HCT116 (cell line): ENCODE data around the gene DR1. TPM values are rescaled to one million over a fixed set of nuclear protein-coding genes. Genes with fewer than 3 reads are reported as not detected.

Source experiments
- ATAC-seq: fragments of 200-7000 bp; cut with Tn5 transposase; 2 replicates; pipeline ENCODE4 v1.9.1; 2020; ENCODE audit warnings: mild to moderate bottlenecking, moderate library complexity
- BruUV-seq: library from RNA; stranded (reverse); fragments of 400-500 nt; replicated peaks from 2 replicates; lab custom pipeline; 2021; lab: Mats Ljungman, UMichigan
- CTCF ChIA-PET: fragments of 300-600 bp; sonication (Branson Sonifier 250); formaldehyde crosslinking; loops from one replicate; lab custom pipeline; 2021; ENCODE audit warnings: antibody characterized with exemption; lab: Charles Lee
- POLR2A ChIA-PET: fragments of 300-600, 350-600 bp; sonication (Branson Sonifier 250); formaldehyde crosslinking; loops from one replicate; lab custom pipeline; 2021; ENCODE audit warnings: antibody characterized with exemption; lab: Charles Lee
- RAD21 ChIA-PET, 2 experiments: fragments of 300-600 bp; sonication (Branson Sonifier 250); formaldehyde crosslinking; loops; one replicate each; lab custom pipeline; 2023; ENCODE audit warnings: low total read pairs in 2 of 2; ENCODE audit not compliant: uncharacterized antibody in 2 of 2, unreplicated experiment in 2 of 2, low non-redundant PET in 1 of 2; lab: Charles Lee
- DNase-seq: peaks from one replicate; pipeline ENCODE4 v3.0.0-alpha.2; 2010; ENCODE audit warnings: low read depth, low spot score
- H2AFZ ChIP-seq: fragments of 200-600 bp; shearing (Covaris generic), sonication (generic); 2 replicates; pipeline ENCODE4 v1.6.1; 2017; ENCODE audit warnings: low read depth, mixed run types, mixed read lengths, antibody characterized with exemption, low read length; ENCODE audit not compliant: poor library complexity, severe bottlenecking
- H3K27ac ChIP-seq: 2 replicates; pipeline ENCODE4 v1.5.1; 2012; ENCODE audit warnings: low read depth, low read length
- H3K27me3 ChIP-seq: fragments of 200-600 bp; sonication (generic); 2 replicates; pipeline ENCODE4 v1.6.1; 2016; ENCODE audit warnings: mixed run types, low read length, mixed read lengths; ENCODE audit not compliant: insufficient read depth
- H3K36me3 ChIP-seq, 2 experiments: fragments of 200-500 bp in 1 of 2; fragments of 200-600 bp in 1 of 2; sonication (Bioruptor generic) in 1 of 2; sonication (generic) in 1 of 2; 2 replicates each; pipeline versions ENCODE4 v1.5.1 to v1.6.1; 2014 to 2016; ENCODE audit warnings: low read length in 2 of 2, inconsistent platforms in 1 of 2, mixed read lengths in 1 of 2, mixed run types in 1 of 2; ENCODE audit not compliant: insufficient read depth in 2 of 2, control insufficient read depth in 1 of 2
- H3K4me1 ChIP-seq, 2 experiments: fragments of 200-600 bp in 1 of 2; sonication (generic) in 1 of 2; 2 replicates each; pipeline versions ENCODE4 v1.5.1 to v1.6.1; 2012 to 2017; ENCODE audit warnings: low read length in 2 of 2, inconsistent platforms in 1 of 2, mild to moderate bottlenecking in 1 of 2, mixed read lengths in 1 of 2, mixed run types in 1 of 2, moderate library complexity in 1 of 2; ENCODE audit not compliant: insufficient read depth in 2 of 2, control insufficient read depth in 1 of 2
- H3K4me2 ChIP-seq: fragments of 200-600 bp; sonication (generic); 2 replicates; pipeline ENCODE4 v1.6.1; 2017; ENCODE audit warnings: mixed run types, low read length, mixed read lengths
- H3K4me3 ChIP-seq, 2 experiments: fragments of 200-600 bp in 1 of 2; sonication (generic) in 1 of 2; replicated peaks in 1 of 2; 2 replicates each; pipeline ENCODE4 v1.5.1; 2011 to 2016; ENCODE audit warnings: low read length in 2 of 2, control low read depth in 1 of 2, low read depth in 1 of 2, mild to moderate bottlenecking in 1 of 2, mixed read lengths in 1 of 2, mixed run types in 1 of 2
- H3K79me2 ChIP-seq: fragments of 200-600 bp; sonication (generic); 2 replicates; pipeline ENCODE4 v1.6.1; 2017; ENCODE audit warnings: mild to moderate bottlenecking, mixed run types, low read length, moderate library complexity, mixed read lengths; ENCODE audit not compliant: insufficient read depth
- H3K9ac ChIP-seq: fragments of 200-600 bp; sonication (generic); 2 replicates; pipeline ENCODE4 v1.6.1; 2016; ENCODE audit warnings: low read length, mixed read lengths
- H3K9me2 ChIP-seq: fragments of 200-600 bp; sonication (generic), shearing (Covaris generic); 2 replicates; pipeline ENCODE4 v1.6.1; 2017; ENCODE audit warnings: mixed run types, mild to moderate bottlenecking, moderate library complexity; ENCODE audit not compliant: insufficient read depth
- H3K9me3 ChIP-seq, 2 experiments: fragments of 200-500 bp in 1 of 2; fragments of 200-600 bp in 1 of 2; sonication (Bioruptor generic) in 1 of 2; sonication (generic) in 1 of 2; 2 replicates each; pipeline ENCODE4 v1.6.1; 2014 to 2017; ENCODE audit warnings: low read length in 2 of 2, mixed read lengths in 2 of 2, inconsistent platforms in 1 of 2, low read depth in 1 of 2, mild to moderate bottlenecking in 1 of 2, mixed run types in 1 of 2, moderate library complexity in 1 of 2; ENCODE audit not compliant: control insufficient read depth in 1 of 2, insufficient read depth in 1 of 2
- H4K20me1 ChIP-seq: fragments of 200-600 bp; sonication (generic), shearing (Covaris generic); 2 replicates; pipeline ENCODE4 v1.6.1; 2017; ENCODE audit warnings: mixed run types, mild to moderate bottlenecking, moderate library complexity; ENCODE audit not compliant: insufficient read depth
- CBX3 ChIP-seq: IDR thresholded peaks from 2 replicates; pipeline ENCODE4 v1.6.1; 2012; ENCODE audit warnings: low read depth
- CTCF ChIP-seq, 3 experiments: fragments of 200-600 bp in 1 of 3; sonication (generic) in 1 of 3; IDR thresholded peaks in 2 of 3; conservative IDR thresholded peaks in 1 of 3; 2 replicates each; pipeline ENCODE4 v1.5.1; 2012 to 2017; ENCODE audit warnings: low read depth in 2 of 3, low read length in 2 of 3, antibody characterized with exemption in 1 of 3, borderline replicate concordance in 1 of 3, control low read depth in 1 of 3, mild to moderate bottlenecking in 1 of 3, mixed read lengths in 1 of 3, mixed run types in 1 of 3, moderate library complexity in 1 of 3; ENCODE audit not compliant: insufficient read depth in 1 of 3
- EZH2phosphoT487 ChIP-seq: fragments of 200-600 bp; IDR thresholded peaks from 2 replicates; pipeline ENCODE4 v1.6.1; 2018; ENCODE audit warnings: antibody characterized with exemption, borderline replicate concordance
- FOSL1 ChIP-seq: IDR thresholded peaks from 2 replicates; pipeline ENCODE4 v1.6.1; 2012; ENCODE audit warnings: low read depth
- JUND ChIP-seq: IDR thresholded peaks from 2 replicates; pipeline ENCODE4 v1.6.1; 2012
- RAD21 ChIP-seq: IDR thresholded peaks from 2 replicates; pipeline ENCODE4 v1.6.1; 2012; ENCODE audit warnings: low read depth, mild to moderate bottlenecking
- intact Hi-C: fragments of 100-400 bp; cut with micrococcal nuclease; formaldehyde crosslinking; loops from 2 replicates; pipeline ENCODE4 v1.10.0; 2022
- total RNA-seq: library from RNA; stranded (reverse); gene quantifications from one replicate; pipeline ENCODE4 v1.2.1, GENCODE V29; 2021; ENCODE audit not compliant: unreplicated experiment

Gene DR1
- total RNA-seq, 1 experiment from 2014 or later: 73.8 TPM

DNA sequence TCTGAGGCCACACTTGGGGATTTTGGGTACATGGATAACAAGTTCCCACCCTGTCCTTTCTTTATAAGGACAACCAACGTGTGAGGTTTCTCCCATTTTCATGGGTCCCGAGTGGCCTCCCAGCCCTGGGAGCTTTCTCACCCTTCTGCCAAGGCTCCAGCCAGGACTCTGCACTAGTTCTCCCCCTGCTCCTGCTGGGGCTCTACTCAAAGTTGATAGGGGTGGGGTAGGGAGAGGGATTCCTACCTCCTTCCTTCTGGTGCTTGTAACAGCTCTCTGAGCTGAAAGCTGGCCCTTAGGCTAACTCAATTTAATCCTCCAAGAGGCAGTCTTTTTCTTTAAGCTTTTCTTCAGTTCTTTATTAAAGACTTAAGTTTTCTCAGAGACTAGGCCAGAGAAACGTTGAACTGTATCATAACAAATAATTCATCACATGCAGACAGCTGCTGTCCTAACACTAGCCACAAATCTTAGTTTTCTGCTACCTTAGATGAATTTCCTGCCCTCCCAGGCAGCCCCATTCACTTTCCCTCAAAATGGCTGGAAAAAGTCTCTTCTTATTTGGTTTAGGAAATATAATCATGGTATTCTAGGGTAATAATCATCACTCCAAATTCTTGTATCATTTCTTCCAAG, 22.4 kb upstream of the DR1 start (continued):
- TF ChIP-seq CTCF (IDR thresholded peaks at IDR 0.05 in 2 of 3, conservative IDR thresholded peaks at IDR 0.05 in 1 of 3; ENCODE audit: borderline replicate concordance in 1 of 3, insufficient read depth in 1 of 3, low read depth in 2 of 3, low read length in 2 of 3) (no peak), EZH2phosphoT487 (no peak)
- TF ChIP-seq, all 23 proteins: peak for 0

GRCh38 chr1:93324486-93325464, 20.9 kb upstream of the DR1 start:
- Histone ChIP-seq H3K4me2 (peak overlapping the region; percentile 25), H3K27ac (no peak overlapping the region; the same call in 1 of the 2 replicates), H3K9me3 (no peaks in the 10 kb centered on the region), H3K4me1 (peaks cover 4 to 17% of the 10 kb centered on the region in 2 experiments; a peak in 3 of 4 replicates), H3K9ac (no peak overlapping the region), H3K9me2 (no peaks in the 10 kb centered on the region), H3K36me3 (no peaks in the 10 kb centered on the region), H3K27me3 (no peaks in the 10 kb centered on the region), H4K20me1 (no peaks in the 10 kb centered on the region), H3K4me3 (no peak overlapping the region), H3K79me2 (no peaks in the 10 kb centered on the region), H2AFZ (no peak overlapping the region)
- BruUV-seq: no TSS peak
- ChIA-PET RAD21 (no interaction called here), CTCF (interaction anchor here (2.3 kb wide), 1 partner anchor 20 kb away, joined by 9 read pairs; no protein-coding TSS in a partner anchor), POLR2A (interaction anchor here (0.9 to 1.3 kb wide), 2 partner anchors 14 to 20 kb away, joined by 3 to 5 read pairs; no protein-coding TSS in a partner anchor)
- peak; percentile 35 for DNase-seq
- peak; percentile 44; the same call in 1 of the 2 replicates for TF ChIP-seq JUND
- 0 out of 2 replicates have a peak, but pooled peaks have one; percentile 36 for TF ChIP-seq CBX3
- no peak for TF ChIP-seq RAD21
- TF ChIP-seq FOSL1: peak; percentile 65
- intact Hi-C loops: no loop called here
- peak; percentile 63; the same call in 1 of the 2 replicates for ATAC-seq
